Peyer's patch (tissue), 4 donors: Measurements from ENCODE around the gene NAV2. TPM values are rescaled to one million over a fixed set of nuclear protein-coding genes. Genes with fewer than 3 reads are reported as not detected.

Experiments used
- DNase-seq, 3 donors: peaks; one replicate each; pipeline ENCODE4 v3.0.0-alpha.2; 2017 to 2019
- H3K27ac ChIP-seq, 4 donors: fragments of 200-600 bp; sonication (generic); one replicate each; pipeline ENCODE4 v1.5.1; 2016 to 2019
- H3K27me3 ChIP-seq, 2 donors: fragments of 200-600 bp; sonication (generic); one replicate each; pipeline ENCODE4 v1.5.1; 2019
- H3K36me3 ChIP-seq, 3 donors: fragments of 200-600 bp; sonication (generic); one replicate each; pipeline ENCODE4 v1.5.1; 2016 to 2019
- H3K4me1 ChIP-seq, 4 donors: fragments of 200-600 bp; sonication (generic); one replicate each; pipeline ENCODE4 v1.5.1; 2016 to 2019
- H3K4me3 ChIP-seq, 4 donors: fragments of 200-600 bp; sonication (generic); 1 replicate in 3 of 4; 2 replicates in 1 of 4; pipeline ENCODE4 v1.5.1; 2016 to 2019; ENCODE audit warnings: mild to moderate bottlenecking in 1 of 4
- H3K9me3 ChIP-seq, 4 donors: fragments of 200-600 bp; sonication (generic); one replicate each; pipeline ENCODE4 v1.5.1; 2016 to 2019; ENCODE audit warnings: mild to moderate bottlenecking in 1 of 4
- CTCF ChIP-seq, 6 experiments: fragments of 450-650 bp in 4 of 6; fragments of 200-600 bp in 2 of 6; sonication (generic) in 1 of 6; IDR thresholded peaks; one replicate each; pipeline ENCODE4 v1.5.1; 2017 to 2019; ENCODE audit warnings: antibody characterized with exemption in 6 of 6, mild to moderate bottlenecking in 3 of 6, moderate library complexity in 1 of 6
- POLR2A ChIP-seq, 2 donors: fragments of 450-650 bp; IDR thresholded peaks; one replicate each; pipeline ENCODE4 v1.5.1; 2017; ENCODE audit warnings: antibody characterized with exemption in 2 of 2, mild to moderate bottlenecking in 2 of 2, moderate library complexity in 2 of 2
- total RNA-seq, 4 donors: library from RNA; depleted of rRNA; stranded (reverse); fragments of >200 nt; gene quantifications; one replicate each; pipeline ENCODE4 v1.1.0, GENCODE V29; 2016

NAV2 gene
- total RNA-seq, 4 donors from 2014 or later = 6.0 to 48.7 (median 20.1) TPM

DNA sequence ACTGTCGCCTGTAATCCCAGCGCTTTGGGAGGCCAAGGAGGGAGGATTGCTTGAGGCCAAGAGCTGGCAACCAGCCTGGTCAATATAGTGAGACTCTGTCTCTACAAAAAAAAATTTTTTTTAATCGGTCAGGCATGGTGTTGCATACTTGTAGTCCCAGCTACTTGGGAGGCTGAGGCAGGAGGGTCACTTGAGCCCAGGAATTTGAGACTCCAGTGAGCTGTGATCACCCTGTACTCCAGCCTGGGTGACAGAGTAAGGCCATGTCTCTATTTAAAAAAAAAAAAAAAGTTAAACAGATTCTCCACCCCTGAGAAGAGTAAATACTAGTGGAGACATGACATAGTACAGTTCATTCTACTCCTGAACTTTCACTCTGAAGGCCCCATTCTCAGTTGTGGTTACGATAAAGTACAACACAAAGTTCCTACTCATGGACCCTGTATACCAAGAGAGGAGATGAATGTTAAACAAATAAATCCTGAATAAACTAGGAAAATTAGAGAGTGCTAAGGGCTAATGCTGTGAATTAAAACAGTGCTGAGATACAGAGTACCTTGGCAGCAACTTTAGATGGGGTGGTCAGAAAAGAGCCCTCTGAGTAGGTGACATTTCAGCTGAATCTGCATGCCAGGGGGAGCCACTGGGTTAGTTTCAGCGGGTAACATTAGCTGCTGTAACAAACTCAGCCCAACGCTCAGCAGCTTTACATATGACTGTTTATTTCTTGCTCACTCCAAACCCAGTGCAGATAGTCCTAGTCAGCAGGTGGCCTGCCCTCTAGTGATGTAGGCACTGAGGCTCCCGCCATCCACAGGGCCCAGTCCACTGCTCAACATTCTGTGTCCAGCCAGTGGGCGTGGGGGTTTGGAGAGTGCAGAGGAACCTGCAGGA lies 372.5 kb downstream of the NAV2 start:
- TF ChIP-seq POLR2A (IDR thresholded peaks at IDR 0.05) (no peak), CTCF (IDR thresholded peaks at IDR 0.05) (no peak)

GRCh38 chr11:20085918-20086317 lies 373.3 kb downstream of the NAV2 start:
- H3K36me3 ChIP-seq = peaks cover 0 to 25% (median 0%) of the 10 kb centered on the region in 3 donors
- H3K27ac ChIP-seq = no peak overlapping the region
- TF ChIP-seq POLR2A (IDR thresholded peaks at IDR 0.05) (no peak), CTCF (IDR thresholded peaks at IDR 0.05) (no peak)
- no peaks in the 10 kb centered on the region for H3K9me3 ChIP-seq
- DNase-seq = no peak
- H3K4me1 ChIP-seq = no peaks in the 10 kb centered on the region
- H3K27me3 ChIP-seq = no peaks in the 10 kb centered on the region
- H3K4me3 ChIP-seq = no peak overlapping the region

More for the DNA sequence above, 372.5 kb downstream of the NAV2 start:
- H3K36me3 ChIP-seq = peaks cover 0 to 20% (median 0%) of the 10 kb centered on the region in 3 donors
- H3K27me3 ChIP-seq = no peaks in the 10 kb centered on the region
- no peaks in the 10 kb centered on the region for H3K9me3 ChIP-seq
- DNase-seq = no peak
- no peaks in the 10 kb centered on the region for H3K4me1 ChIP-seq
- no peak overlapping the region for H3K4me3 ChIP-seq
- H3K27ac ChIP-seq = no peak overlapping the region

GRCh38 chr11:20087118-20087521 lies 374.5 kb downstream of the NAV2 start:
- H3K27me3 ChIP-seq = no peaks in the 10 kb centered on the region
- DNase-seq = no peak
- no peak overlapping the region for H3K27ac ChIP-seq
- no peaks in the 10 kb centered on the region for H3K4me1 ChIP-seq
- H3K9me3 ChIP-seq = no peaks in the 10 kb centered on the region
- TF ChIP-seq CTCF (IDR thresholded peaks at IDR 0.05) = no peak
- TF ChIP-seq POLR2A (IDR thresholded peaks at IDR 0.05) = no peak
- H3K36me3 ChIP-seq = peaks cover 0 to 36% (median 0%) of the 10 kb centered on the region in 3 donors
- H3K4me3 ChIP-seq = no peak overlapping the region

DNA sequence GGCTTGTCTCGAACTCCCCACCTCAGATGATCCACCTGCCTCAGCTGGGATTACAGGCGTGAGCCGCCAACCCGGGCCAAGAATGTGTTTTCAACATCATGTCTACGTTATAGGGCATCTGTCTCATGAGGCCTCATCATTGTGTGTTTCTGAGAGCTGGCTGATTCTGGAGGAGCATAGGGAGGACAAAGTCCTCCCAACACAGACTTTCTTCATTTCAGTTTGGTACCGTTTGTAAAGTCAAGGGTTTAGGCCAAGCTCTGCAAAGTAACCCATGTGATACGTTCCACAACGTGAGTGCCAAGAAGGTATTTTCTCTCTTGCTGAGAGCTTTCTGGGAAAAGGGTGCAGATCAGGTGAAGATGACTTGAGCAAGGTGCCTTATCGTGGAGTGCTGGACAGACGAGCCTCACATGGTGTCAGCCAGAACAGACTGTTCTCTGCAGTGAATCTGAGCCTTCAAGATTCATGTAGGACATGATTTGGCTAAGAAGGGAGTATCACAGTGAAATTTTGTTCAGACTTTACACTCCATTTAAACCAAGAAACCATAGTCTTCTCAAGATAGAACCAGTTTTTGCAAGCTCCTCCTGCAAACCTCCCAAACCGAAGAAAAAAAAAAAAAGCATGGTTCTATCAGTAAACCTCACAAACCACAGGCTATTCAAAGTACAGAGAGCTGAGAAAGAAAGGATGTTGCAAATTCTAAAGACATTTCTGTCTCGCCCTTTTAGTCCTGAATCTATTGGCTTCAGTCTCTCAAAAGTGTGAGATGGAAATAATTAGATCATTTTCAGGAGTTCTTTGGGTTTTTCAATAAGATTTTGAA lies 376.0 kb downstream of the NAV2 start:
- Histone ChIP-seq H3K27me3 (no peaks in the 10 kb centered on the region), H3K27ac (no peak overlapping the region), H3K4me3 (no peak overlapping the region), H3K9me3 (no peaks in the 10 kb centered on the region), H3K4me1 (no peaks in the 10 kb centered on the region), H3K36me3 (peaks cover 0 to 40% (median 0%) of the 10 kb centered on the region in 3 donors)
- DNase-seq = no peak
- TF ChIP-seq POLR2A (IDR thresholded peaks at IDR 0.05) = no peak
- no peak for TF ChIP-seq CTCF (IDR thresholded peaks at IDR 0.05)

DNA sequence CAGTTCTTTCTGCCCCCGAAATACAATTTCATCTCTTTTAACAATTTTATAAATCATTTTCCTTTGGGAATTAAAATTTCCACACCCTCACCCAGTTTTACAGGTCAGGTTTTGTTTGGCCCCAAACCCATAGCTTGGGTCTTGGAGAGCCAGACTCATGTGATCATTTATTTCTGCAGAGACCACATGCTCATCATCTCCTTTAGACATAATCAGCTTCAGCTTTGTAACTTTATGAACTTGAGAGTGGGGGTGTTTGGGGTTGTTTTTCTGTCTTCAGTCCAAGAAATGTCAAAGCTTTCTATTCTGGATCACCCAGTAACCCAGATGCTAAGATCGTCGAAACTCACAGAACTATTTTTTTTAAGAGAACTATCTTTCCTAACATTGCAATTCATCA lies 376.7 kb downstream of the NAV2 start:
- H3K36me3 ChIP-seq = peaks cover 0 to 35% (median 0%) of the 10 kb centered on the region in 3 donors
- H3K27ac ChIP-seq = no peak overlapping the region
- TF ChIP-seq CTCF (IDR thresholded peaks at IDR 0.05) (no peak), POLR2A (IDR thresholded peaks at IDR 0.05) (no peak)
- H3K27me3 ChIP-seq = no peaks in the 10 kb centered on the region
- DNase-seq = no peak
- no peaks in the 10 kb centered on the region for H3K4me1 ChIP-seq
- no peak overlapping the region for H3K4me3 ChIP-seq
- H3K9me3 ChIP-seq = no peaks in the 10 kb centered on the region
